ENCODE results near the gene SORBS1. TPM values are rescaled to one million over a fixed set of nuclear protein-coding genes. Genes with fewer than 3 reads are reported as not detected.

Gene SORBS1
- total RNA-seq, 1 donor from 2014 or later: 221 TPM

- no peak overlapping the region for H3K27ac Mint-ChIP-seq (ENCODE audit: unreplicated experiment)
- peaks cover 2% of the 10 kb centered on the region for H3K9me3 Mint-ChIP-seq (ENCODE audit: unreplicated experiment)
- H3K4me3 Mint-ChIP-seq (ENCODE audit: unreplicated experiment): no peak overlapping the region
- H3K36me3 Mint-ChIP-seq (ENCODE audit: unreplicated experiment): no peaks in the 10 kb centered on the region
- no peak for DNase-seq
- peaks cover 42% of the 10 kb centered on the region for H3K4me1 Mint-ChIP-seq (ENCODE audit: low read depth, unreplicated experiment)
- TF ChIP-seq CTCF (IDR thresholded peaks at IDR 0.05; ENCODE audit: partially characterized antibody, unreplicated experiment): no peak
- H3K27me3 Mint-ChIP-seq (ENCODE audit: unreplicated experiment): peaks cover 3% of the 10 kb centered on the region
Observed at GRCh38 chr10:95530029-95530428, 31.1 kb downstream of the SORBS1 start.

DNA sequence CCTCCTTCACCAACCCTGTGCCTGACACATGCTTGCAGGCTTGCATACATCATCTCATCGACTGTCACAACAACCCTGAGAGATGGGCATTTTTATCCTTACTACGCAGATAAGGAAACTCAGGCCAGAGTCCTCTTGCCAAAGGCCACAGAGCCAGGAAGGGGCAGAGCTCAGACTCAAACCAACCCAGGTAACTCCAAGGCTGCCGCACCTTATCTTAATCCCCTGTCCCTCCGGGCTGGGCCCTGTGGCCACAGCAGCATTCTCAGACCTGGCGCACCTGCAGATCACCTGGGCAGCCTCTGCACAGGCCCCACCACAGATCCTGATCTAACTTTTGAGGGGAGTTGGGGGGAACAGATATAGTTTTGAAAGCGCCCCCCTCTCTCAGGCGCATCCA lies 35.1 kb downstream of the SORBS1 start:
- no peak for DNase-seq
- H3K36me3 Mint-ChIP-seq (ENCODE audit: unreplicated experiment): no peaks in the 10 kb centered on the region
- H3K9me3 Mint-ChIP-seq (ENCODE audit: unreplicated experiment): peaks cover 2% of the 10 kb centered on the region
- H3K27ac Mint-ChIP-seq (ENCODE audit: unreplicated experiment): no peak overlapping the region
- no peak overlapping the region for H3K4me3 Mint-ChIP-seq (ENCODE audit: unreplicated experiment)
- no peak for TF ChIP-seq CTCF (IDR thresholded peaks at IDR 0.05; ENCODE audit: partially characterized antibody, unreplicated experiment)
- H3K27me3 Mint-ChIP-seq (ENCODE audit: unreplicated experiment): peaks cover 3% of the 10 kb centered on the region
- peaks cover 54% of the 10 kb centered on the region for H3K4me1 Mint-ChIP-seq (ENCODE audit: low read depth, unreplicated experiment)

DNA sequence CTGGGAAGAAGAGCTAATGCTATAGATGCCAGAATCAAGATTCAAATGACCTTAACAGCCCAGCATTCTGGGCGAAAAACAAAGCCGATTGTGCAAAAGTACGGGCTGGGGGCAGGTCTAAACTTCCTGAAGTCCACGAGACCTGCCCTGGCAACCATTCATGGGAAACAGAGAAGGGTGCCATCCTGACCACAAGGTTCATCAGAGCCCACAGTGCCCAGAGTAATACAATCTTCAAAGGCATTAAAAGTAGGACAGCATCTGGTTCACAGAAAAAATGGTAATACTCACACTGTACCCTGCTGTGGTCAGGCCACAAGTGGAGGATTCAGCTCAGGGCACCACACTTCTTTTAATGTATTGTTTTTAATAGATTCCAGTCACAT lies 36.1 kb downstream of the SORBS1 start:
- no peak overlapping the region for H3K4me3 Mint-ChIP-seq (ENCODE audit: unreplicated experiment)
- H3K36me3 Mint-ChIP-seq (ENCODE audit: unreplicated experiment): no peaks in the 10 kb centered on the region
- H3K4me1 Mint-ChIP-seq (ENCODE audit: low read depth, unreplicated experiment): peaks cover 48% of the 10 kb centered on the region
- no peak for TF ChIP-seq CTCF (IDR thresholded peaks at IDR 0.05; ENCODE audit: partially characterized antibody, unreplicated experiment)
- DNase-seq: no peak
- no peaks in the 10 kb centered on the region for H3K9me3 Mint-ChIP-seq (ENCODE audit: unreplicated experiment)
- H3K27me3 Mint-ChIP-seq (ENCODE audit: unreplicated experiment): peaks cover 2% of the 10 kb centered on the region
- no peak overlapping the region for H3K27ac Mint-ChIP-seq (ENCODE audit: unreplicated experiment)

GRCh38 chr10:95524358-95525032 lies 36.7 kb downstream of the SORBS1 start:
- peaks cover 50% of the 10 kb centered on the region for H3K4me1 Mint-ChIP-seq (ENCODE audit: low read depth, unreplicated experiment)
- DNase-seq: no peak
- no peaks in the 10 kb centered on the region for H3K9me3 Mint-ChIP-seq (ENCODE audit: unreplicated experiment)
- H3K27ac Mint-ChIP-seq (ENCODE audit: unreplicated experiment): no peak overlapping the region
- H3K27me3 Mint-ChIP-seq (ENCODE audit: unreplicated experiment): peaks cover 4% of the 10 kb centered on the region
- H3K4me3 Mint-ChIP-seq (ENCODE audit: unreplicated experiment): no peak overlapping the region
- H3K36me3 Mint-ChIP-seq (ENCODE audit: unreplicated experiment): no peaks in the 10 kb centered on the region
- TF ChIP-seq CTCF (IDR thresholded peaks at IDR 0.05; ENCODE audit: partially characterized antibody, unreplicated experiment): no peak

DNA sequence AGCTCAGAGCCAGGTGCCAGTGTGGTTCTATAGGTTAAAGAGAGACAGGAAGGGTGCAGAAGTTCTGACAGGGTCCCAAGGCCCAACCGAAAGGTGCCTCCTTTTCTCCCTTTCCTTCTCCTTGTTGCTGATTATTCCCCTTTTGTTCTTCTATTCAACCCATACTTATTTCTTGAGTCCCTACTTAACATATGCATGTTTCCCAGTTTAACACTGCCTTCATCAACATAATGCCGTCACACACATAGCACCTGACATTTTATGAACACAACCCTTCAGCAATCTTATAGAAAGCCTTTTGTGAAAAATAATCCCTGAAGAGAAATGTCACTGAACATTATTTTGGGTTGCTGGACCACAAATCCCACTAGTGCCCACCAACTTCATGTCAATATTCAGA lies 39.1 kb downstream of the SORBS1 start:
- peak overlapping the region; percentile 80 for H3K4me3 Mint-ChIP-seq (ENCODE audit: unreplicated experiment)
- no peak for DNase-seq
- peak overlapping the region; percentile 55 for H3K27ac Mint-ChIP-seq (ENCODE audit: unreplicated experiment)
- H3K4me1 Mint-ChIP-seq (ENCODE audit: low read depth, unreplicated experiment): peaks cover 62% of the 10 kb centered on the region
- H3K36me3 Mint-ChIP-seq (ENCODE audit: unreplicated experiment): no peaks in the 10 kb centered on the region
- peaks cover 9% of the 10 kb centered on the region for H3K27me3 Mint-ChIP-seq (ENCODE audit: unreplicated experiment)
- peaks cover 7% of the 10 kb centered on the region for H3K9me3 Mint-ChIP-seq (ENCODE audit: unreplicated experiment)
- TF ChIP-seq CTCF (IDR thresholded peaks at IDR 0.05; ENCODE audit: partially characterized antibody, unreplicated experiment): no peak

All from glutamatergic neuron (in vitro differentiated cells).